ENCODE results near the gene FUS. TPM values are rescaled to one million over a fixed set of nuclear protein-coding genes. Genes with fewer than 3 reads are reported as not detected.

FUS gene
- total RNA-seq, 2 experiments from 2014 or later, result 536 to 569 TPM

GRCh38 chr16:31224092-31224955 is 44.4 kb downstream of the FUS start:
- ATAC-seq (no peak), DNase-seq (no peak)
- no peaks in the 10 kb centered on the region for H3K4me1 Mint-ChIP-seq (ENCODE audit: low read depth)
- POLR2A ChIA-PET, result interaction anchor here (0.6 kb wide), 1 partner anchor 47 kb away, joined by 3 read pairs; no protein-coding TSS in a partner anchor
- no peaks in the 10 kb centered on the region for H3K9me3 Mint-ChIP-seq (ENCODE audit: insufficient read depth)
- no peaks in the 10 kb centered on the region for H3K36me3 Mint-ChIP-seq (ENCODE audit: low read depth)
- no peak overlapping the region for H3K27ac Mint-ChIP-seq
- CTCF ChIA-PET, result no interaction called here
- H3K27me3 Mint-ChIP-seq (ENCODE audit: low read depth), result peaks cover 16% of the 10 kb centered on the region
- H3K4me3 Mint-ChIP-seq, result no peak overlapping the region

GRCh38 chr16:31225193-31225592 is 45.3 kb downstream of the FUS start:
- ATAC-seq (no peak), DNase-seq (no peak)
- no peak overlapping the region for H3K27ac Mint-ChIP-seq
- POLR2A ChIA-PET, result no interaction called here
- no peaks in the 10 kb centered on the region for H3K4me1 Mint-ChIP-seq (ENCODE audit: low read depth)
- H3K36me3 Mint-ChIP-seq (ENCODE audit: low read depth), result no peaks in the 10 kb centered on the region
- H3K9me3 Mint-ChIP-seq (ENCODE audit: insufficient read depth), result no peaks in the 10 kb centered on the region
- peaks cover 16% of the 10 kb centered on the region for H3K27me3 Mint-ChIP-seq (ENCODE audit: low read depth)
- CTCF ChIA-PET, result no interaction called here
- H3K4me3 Mint-ChIP-seq, result no peak overlapping the region

- Mint-ChIP-seq H3K27ac (no peak overlapping the region), H3K9me3 (ENCODE audit: insufficient read depth) (no peaks in the 10 kb centered on the region), H3K36me3 (ENCODE audit: low read depth) (no peaks in the 10 kb centered on the region), H3K4me1 (ENCODE audit: low read depth) (no peaks in the 10 kb centered on the region), H3K27me3 (ENCODE audit: low read depth) (peaks cover 2% of the 10 kb centered on the region), H3K4me3 (no peak overlapping the region)
- ChIA-PET POLR2A (no interaction called here), CTCF (interaction anchor here (1.1 kb wide), 1 partner anchor 26 kb away, joined by 3 read pairs; the partner anchor contains the start of gene PYCARD)
- ATAC-seq (no peak), DNase-seq (no peak)
These were observed 48.3 kb downstream of the FUS start for GRCh38 chr16:31228206-31228605.

- no peak overlapping the region for H3K27ac Mint-ChIP-seq
- no peak overlapping the region for H3K4me3 Mint-ChIP-seq
- CTCF ChIA-PET, result no interaction called here
- no peaks in the 10 kb centered on the region for H3K4me1 Mint-ChIP-seq (ENCODE audit: low read depth)
- POLR2A ChIA-PET, result no interaction called here
- no peak for ATAC-seq
- no peaks in the 10 kb centered on the region for H3K9me3 Mint-ChIP-seq (ENCODE audit: insufficient read depth)
- no peak for DNase-seq
- H3K27me3 Mint-ChIP-seq (ENCODE audit: low read depth), result peaks cover 7% of the 10 kb centered on the region
- H3K36me3 Mint-ChIP-seq (ENCODE audit: low read depth), result no peaks in the 10 kb centered on the region
These were observed 49.6 kb downstream of the FUS start for GRCh38 chr16:31229501-31229900.

- ATAC-seq, result no peak
- POLR2A ChIA-PET, result interaction anchor here (0.6 kb wide), 1 partner anchor 24 kb away, joined by 3 read pairs; no protein-coding TSS in a partner anchor
- no peaks in the 10 kb centered on the region for H3K36me3 Mint-ChIP-seq (ENCODE audit: low read depth)
- no peak for DNase-seq
- H3K27me3 Mint-ChIP-seq (ENCODE audit: low read depth), result peaks cover 11% of the 10 kb centered on the region
- H3K27ac Mint-ChIP-seq, result no peak overlapping the region
- no peaks in the 10 kb centered on the region for H3K9me3 Mint-ChIP-seq (ENCODE audit: insufficient read depth)
- H3K4me3 Mint-ChIP-seq, result no peak overlapping the region
- no peaks in the 10 kb centered on the region for H3K4me1 Mint-ChIP-seq (ENCODE audit: low read depth)
- CTCF ChIA-PET, result no interaction called here
These were observed 58.1 kb downstream of the FUS start for GRCh38 chr16:31238041-31238440.

Other genes starting within 250 kb of the FUS start
- 10 to 100 TPM; 21.4 to 23.1 TPM for gene ORAI3, start 231.1 kb upstream of the FUS start, total RNA-seq
- 10 to 100 TPM; 25.6 to 28.4 TPM for gene SETD1A, start 222.4 kb upstream of the FUS start, total RNA-seq
- gene HSD3B7, start 194.9 kb upstream of the FUS start, total RNA-seq, result 1 to 10 TPM; 6.3 to 7.8 TPM
- 1 to 10 TPM; 1.7 to 2.2 TPM for gene STX1B, start 169.5 kb upstream of the FUS start, total RNA-seq
- gene STX4, start 146.6 kb upstream of the FUS start, total RNA-seq, result 10 to 100 TPM; 46.4 to 53.5 TPM
- 10 to 100 TPM; 20.8 to 22.2 TPM for gene ZNF668, start 105.9 kb upstream of the FUS start, total RNA-seq
- 10 to 100 TPM; 26.0 to 30.3 TPM for gene ZNF646, start 105.7 kb upstream of the FUS start, total RNA-seq
- 1 to 10 TPM; 5.3 to 6.8 TPM for gene PRSS53, start 91.2 kb upstream of the FUS start, total RNA-seq
- gene VKORC1, start 85.3 kb upstream of the FUS start, total RNA-seq, result 10 to 100 TPM; 71.6 to 78.8 TPM
- 10 to 100 TPM; 38.9 TPM for gene BCKDK, start 71.8 kb upstream of the FUS start, total RNA-seq
- gene KAT8, start 62.5 kb upstream of the FUS start, total RNA-seq, result 10 to 100 TPM; 58.6 to 63.8 TPM
- not detected for gene PRSS8, start 44.4 kb upstream of the FUS start, total RNA-seq
- 1 to 10 TPM in 1 of 2 experiments, under 1 TPM in 1; 0.95 to 1.3 TPM for gene PRSS36, start 30.1 kb upstream of the FUS start, total RNA-seq
- 10 to 100 TPM; 97.7 to 99.5 TPM for gene PYCARD, start 22.6 kb downstream of the FUS start, total RNA-seq
- gene TRIM72, start 34.0 kb downstream of the FUS start, total RNA-seq, result not detected
- not detected for gene PYDC1, start 37.0 kb downstream of the FUS start, total RNA-seq
- 10 to 100 TPM; 15.3 to 17.7 TPM for gene ITGAM, start 79.8 kb downstream of the FUS start, total RNA-seq
- 10 to 100 TPM; 22.7 to 25.0 TPM for gene ITGAX, start 175.0 kb downstream of the FUS start, total RNA-seq
- gene ITGAD, start 213.2 kb downstream of the FUS start, total RNA-seq, result under 1 TPM; 0.13 to 0.68 TPM
- not detected for gene COX6A2, start 248.2 kb downstream of the FUS start, total RNA-seq

All from activated CD8-positive, alpha-beta T cell treated with anti-CD3 and anti-CD28 coated beads, Interleukin-2, amount 10 ng/mL, durations not matched to agents 7 days and 5 days (primary cell).